NCI-H748 treated with DMSO at 0.1 percent for 48 hours (cell line): Measurements from ENCODE around the gene NLRC3.
"Not testable (repeated sequence)": the region's sequence is repeated elsewhere in the genome, so short reads cannot be mapped to it uniquely, and the experiment has no call there.

Experiments used
- DNase-seq: peaks from one replicate; lab custom pipeline; 2025; lab: John Stamatoyannopoulos, UW

Gene NLRC3

GRCh38 chr16:3513892-3514583, 63.2 kb downstream of the NLRC3 start:
- DNase-seq = no peak

GRCh38 chr16:3511286-3512180, 65.7 kb downstream of the NLRC3 start:
- DNase-seq = no peak

GRCh38 chr16:3510416-3510815, 66.8 kb downstream of the NLRC3 start:
- DNase-seq = no peak

GRCh38 chr16:3509470-3509928, 67.7 kb downstream of the NLRC3 start:
- DNase-seq = no peak

- no peak for DNase-seq
Measured at GRCh38 chr16:3508736-3509135, 68.5 kb downstream of the NLRC3 start.

- no peak for DNase-seq
Measured at GRCh38 chr16:3503523-3503922, 73.7 kb downstream of the NLRC3 start.

- no peak for DNase-seq
Measured at GRCh38 chr16:3501783-3502400, 75.3 kb downstream of the NLRC3 start.

- not testable (repeated sequence) for DNase-seq
Measured at GRCh38 chr16:3501412-3501761, 75.8 kb downstream of the NLRC3 start.

- no peak for DNase-seq
Measured at GRCh38 chr16:3498988-3499387, 78.2 kb downstream of the NLRC3 start.

GRCh38 chr16:3497771-3498170, 79.4 kb downstream of the NLRC3 start:
- no peak for DNase-seq

- no peak for DNase-seq
Measured at GRCh38 chr16:3496386-3496785, 80.8 kb downstream of the NLRC3 start.

- no peak for DNase-seq
Measured at GRCh38 chr16:3495176-3495575, 82.0 kb downstream of the NLRC3 start, which contains the start of gene C16orf90. Gene C16orf90 (minus strand): TSS chr16:3495489. CDS start chr16:3495421, 68 bp downstream.

GRCh38 chr16:3494386-3494973, 82.7 kb downstream of the NLRC3 start:
- DNase-seq = no peak

- DNase-seq = no peak
Measured at GRCh38 chr16:3492356-3492755, 84.8 kb downstream of the NLRC3 start.

- no peak for DNase-seq
Measured at GRCh38 chr16:3490911-3491629, 86.1 kb downstream of the NLRC3 start.
